ENCODE results near the gene INAVA. TPM values are rescaled to one million over a fixed set of nuclear protein-coding genes. Genes with fewer than 3 reads are reported as not detected.

The INAVA gene
- total and polyA plus RNA-seq, 2 experiments from 2014 or later, result 51.0 to 79.7 TPM

- H3K79me2 ChIP-seq, result no peaks in the 10 kb centered on the region
- H2AFZ ChIP-seq, result no peak overlapping the region
- H3K9me3 ChIP-seq (ENCODE audit: low read depth), result no peaks in the 10 kb centered on the region
- H3K4me3 ChIP-seq, result no peak overlapping the region
- no peaks in the 10 kb centered on the region for H3K9me2 ChIP-seq (replicated peaks; ENCODE audit: insufficient read depth)
- H3K36me3 ChIP-seq (replicated peaks; ENCODE audit: insufficient read depth, low read depth), result no peaks in the 10 kb centered on the region
- 85% methylated on average over 20 of the region's 22 CpGs for WGBS (ENCODE audit: low lambda C conversion rate, missing lambda C conversion rate)
- no peak for DNase-seq (ENCODE audit: low spot score)
- H3K27me3 ChIP-seq, result no peaks in the 10 kb centered on the region
- no peak overlapping the region for H3K27ac ChIP-seq
- H3K4me2 ChIP-seq, result no peak overlapping the region
- no peaks in the 10 kb centered on the region for H4K20me1 ChIP-seq (ENCODE audit: insufficient read depth, poor library complexity, severe bottlenecking)
- TF ChIP-seq CTCF (IDR thresholded peaks at IDR 0.05; ENCODE audit: poor library complexity), result peak; percentile 21
- no peak for TF ChIP-seq EZH2 (IDR thresholded peaks at IDR 0.05; ENCODE audit: borderline replicate concordance)
- no peak for TF ChIP-seq EZH2phosphoT487 (IDR thresholded peaks at IDR 0.05; ENCODE audit: low read depth, severe bottlenecking, unreplicated experiment)
- no peaks in the 10 kb centered on the region for H3K4me1 ChIP-seq (ENCODE audit: insufficient read depth)
Measured at GRCh38 chr1:200916152-200916551, 21.5 kb downstream of the INAVA start.

- no peak overlapping the region for H3K4me2 ChIP-seq
- H3K36me3 ChIP-seq (replicated peaks; ENCODE audit: insufficient read depth, low read depth), result no peaks in the 10 kb centered on the region
- H3K79me2 ChIP-seq, result no peaks in the 10 kb centered on the region
- DNase-seq (ENCODE audit: low spot score), result no peak
- H2AFZ ChIP-seq, result no peak overlapping the region
- H3K9me2 ChIP-seq (replicated peaks; ENCODE audit: insufficient read depth), result no peaks in the 10 kb centered on the region
- 86% methylated on average over 11 of the region's 11 CpGs for WGBS (ENCODE audit: low lambda C conversion rate, missing lambda C conversion rate)
- no peaks in the 10 kb centered on the region for H3K27me3 ChIP-seq
- H3K4me3 ChIP-seq, result no peak overlapping the region
- no peak overlapping the region for H3K27ac ChIP-seq
- H4K20me1 ChIP-seq (ENCODE audit: insufficient read depth, poor library complexity, severe bottlenecking), result no peaks in the 10 kb centered on the region
- no peaks in the 10 kb centered on the region for H3K9me3 ChIP-seq (ENCODE audit: low read depth)
- no peaks in the 10 kb centered on the region for H3K4me1 ChIP-seq (ENCODE audit: insufficient read depth)
- TF ChIP-seq EZH2 (IDR thresholded peaks at IDR 0.05; ENCODE audit: borderline replicate concordance) (no peak), CTCF (IDR thresholded peaks at IDR 0.05; ENCODE audit: poor library complexity) (no peak), EZH2phosphoT487 (IDR thresholded peaks at IDR 0.05; ENCODE audit: low read depth, severe bottlenecking, unreplicated experiment) (no peak)
Measured at GRCh38 chr1:200916681-200917080, 22.0 kb downstream of the INAVA start.

GRCh38 chr1:200917291-200917817 lies 22.7 kb downstream of the INAVA start:
- H3K27ac ChIP-seq, result no peak overlapping the region
- TF ChIP-seq CTCF (IDR thresholded peaks at IDR 0.05; ENCODE audit: poor library complexity) (no peak), EZH2 (IDR thresholded peaks at IDR 0.05; ENCODE audit: borderline replicate concordance) (no peak), EZH2phosphoT487 (IDR thresholded peaks at IDR 0.05; ENCODE audit: low read depth, severe bottlenecking, unreplicated experiment) (no peak)
- no peaks in the 10 kb centered on the region for H3K4me1 ChIP-seq (ENCODE audit: insufficient read depth)
- 59% methylated on average over 6 of the region's 7 CpGs for WGBS (ENCODE audit: low lambda C conversion rate, missing lambda C conversion rate)
- H4K20me1 ChIP-seq (ENCODE audit: insufficient read depth, poor library complexity, severe bottlenecking), result no peaks in the 10 kb centered on the region
- no peaks in the 10 kb centered on the region for H3K9me2 ChIP-seq (replicated peaks; ENCODE audit: insufficient read depth)
- no peak overlapping the region for H3K4me3 ChIP-seq
- H3K9me3 ChIP-seq (ENCODE audit: low read depth), result no peaks in the 10 kb centered on the region
- no peak overlapping the region for H2AFZ ChIP-seq
- H3K4me2 ChIP-seq, result no peak overlapping the region
- DNase-seq (ENCODE audit: low spot score), result no peak
- no peaks in the 10 kb centered on the region for H3K79me2 ChIP-seq
- H3K36me3 ChIP-seq (replicated peaks; ENCODE audit: insufficient read depth, low read depth), result no peaks in the 10 kb centered on the region
- no peaks in the 10 kb centered on the region for H3K27me3 ChIP-seq
